ENCODE measurements around the gene ITFG1.

GRCh38 chr16:47310792-47311211 lies 150.1 kb downstream of the ITFG1 start:
- TF ChIP-seq, protein P1, sequence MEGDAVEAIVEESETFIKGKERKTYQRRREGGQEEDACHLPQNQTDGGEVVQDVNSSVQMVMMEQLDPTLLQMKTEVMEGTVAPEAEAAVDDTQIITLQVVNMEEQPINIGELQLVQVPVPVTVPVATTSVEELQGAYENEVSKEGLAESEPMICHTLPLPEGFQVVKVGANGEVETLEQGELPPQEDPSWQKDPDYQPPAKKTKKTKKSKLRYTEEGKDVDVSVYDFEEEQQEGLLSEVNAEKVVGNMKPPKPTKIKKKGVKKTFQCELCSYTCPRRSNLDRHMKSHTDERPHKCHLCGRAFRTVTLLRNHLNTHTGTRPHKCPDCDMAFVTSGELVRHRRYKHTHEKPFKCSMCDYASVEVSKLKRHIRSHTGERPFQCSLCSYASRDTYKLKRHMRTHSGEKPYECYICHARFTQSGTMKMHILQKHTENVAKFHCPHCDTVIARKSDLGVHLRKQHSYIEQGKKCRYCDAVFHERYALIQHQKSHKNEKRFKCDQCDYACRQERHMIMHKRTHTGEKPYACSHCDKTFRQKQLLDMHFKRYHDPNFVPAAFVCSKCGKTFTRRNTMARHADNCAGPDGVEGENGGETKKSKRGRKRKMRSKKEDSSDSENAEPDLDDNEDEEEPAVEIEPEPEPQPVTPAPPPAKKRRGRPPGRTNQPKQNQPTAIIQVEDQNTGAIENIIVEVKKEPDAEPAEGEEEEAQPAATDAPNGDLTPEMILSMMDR (IDR thresholded peaks at IDR 0.05) = no peak
- TF ChIP-seq POLR2A (IDR thresholded peaks at IDR 0.05) = no peak
- no peak for TF ChIP-seq POLR2AphosphoS5 (IDR thresholded peaks at IDR 0.05)

Data from suprapubic skin (tissue), 4 donors.